OCI-LY7 (cell line): ENCODE results near the gene OXCT2. TPM values are rescaled to one million over a fixed set of nuclear protein-coding genes. Genes with fewer than 3 reads are reported as not detected.

Experiments
- BruUV-seq: library from RNA; stranded (reverse); fragments of 400-500 nt; replicated peaks from 2 replicates; lab custom pipeline; 2021; lab: Mats Ljungman, UMichigan
- CTCF ChIA-PET: fragments of 300-600 bp; sonication (Branson Sonifier 250); formaldehyde crosslinking; loops from one replicate; lab custom pipeline; 2022; ENCODE audit warnings: antibody characterized with exemption; ENCODE audit not compliant: unreplicated experiment; lab: Charles Lee
- POLR2A ChIA-PET: fragments of 300-600 bp; sonication (Branson Sonifier 250); formaldehyde crosslinking; loops from one replicate; lab custom pipeline; 2022; ENCODE audit warnings: antibody characterized with exemption; lab: Charles Lee
- DNase-seq: peaks from one replicate; pipeline ENCODE4 v3.0.0-alpha.2; 2015; ENCODE audit warnings: low spot score
- H2AFZ ChIP-seq: fragments of 200-600 bp; sonication (generic), shearing (Covaris generic); 2 replicates; pipeline ENCODE4 v1.6.1; 2014; ENCODE audit warnings: mild to moderate bottlenecking, antibody characterized with exemption, low read length, moderate library complexity
- H3K27ac ChIP-seq: fragments of 200-600 bp; sonication (generic); 2 replicates; pipeline ENCODE4 v1.5.1; 2014; ENCODE audit warnings: mixed run types, low read depth, mild to moderate bottlenecking, moderate library complexity, low read length, inconsistent platforms; ENCODE audit not compliant: poor library complexity, severe bottlenecking
- H3K36me3 ChIP-seq: fragments of 200-600 bp; sonication (generic); 2 replicates; pipeline ENCODE4 v1.6.1; 2014; ENCODE audit warnings: mild to moderate bottlenecking, antibody characterized with exemption, low read length, moderate library complexity, mixed read lengths; ENCODE audit not compliant: insufficient read depth
- H3K4me1 ChIP-seq: fragments of 200-600 bp; sonication (generic); 2 replicates; pipeline ENCODE4 v1.5.1; 2014; ENCODE audit warnings: mild to moderate bottlenecking, low read length; ENCODE audit not compliant: insufficient read depth, poor library complexity, severe bottlenecking
- H3K4me2 ChIP-seq: fragments of 200-600 bp; sonication (generic); 2 replicates; pipeline ENCODE4 v1.6.1; 2014; ENCODE audit warnings: mild to moderate bottlenecking, low read length
- H3K4me3 ChIP-seq: fragments of 200-600 bp; sonication (generic); 2 replicates; pipeline ENCODE4 v1.5.1; 2014; ENCODE audit warnings: mild to moderate bottlenecking, low read depth, low read length; ENCODE audit not compliant: poor library complexity, severe bottlenecking
- H3K79me2 ChIP-seq: fragments of 200-600 bp; sonication (generic); 2 replicates; pipeline ENCODE4 v1.6.1; 2016; ENCODE audit warnings: low read depth, mild to moderate bottlenecking, low read length, moderate library complexity, mixed read lengths; ENCODE audit not compliant: insufficient read depth
- H3K9me2 ChIP-seq: fragments of 200-600 bp; sonication (generic); 2 replicates; pipeline ENCODE4 v1.6.1; 2016; ENCODE audit warnings: mild to moderate bottlenecking, low read length, mixed read lengths; ENCODE audit not compliant: insufficient read depth
- H3K9me3 ChIP-seq: fragments of 200-600 bp; sonication (generic); 2 replicates; pipeline ENCODE4 v1.6.1; 2014; ENCODE audit warnings: mild to moderate bottlenecking, mixed run types, low read length, mixed read lengths
- H4K20me1 ChIP-seq: fragments of 200-600 bp; sonication (generic); 2 replicates; pipeline ENCODE4 v1.6.1; 2014; ENCODE audit warnings: mild to moderate bottlenecking, antibody characterized with exemption, low read length, moderate library complexity, mixed read lengths; ENCODE audit not compliant: insufficient read depth
- CTCF ChIP-seq: fragments of 200-600 bp; sonication (generic); conservative IDR thresholded peaks from 2 replicates; pipeline ENCODE4 v1.5.1; 2014; ENCODE audit warnings: mild to moderate bottlenecking, antibody characterized with exemption, low read length, moderate library complexity, mixed read lengths
- EZH2phosphoT487 ChIP-seq: fragments of 200-600 bp; sonication (generic); IDR thresholded peaks from 2 replicates; pipeline ENCODE4 v1.6.1; 2018; ENCODE audit warnings: low read depth, borderline replicate concordance, mild to moderate bottlenecking, mixed run types, antibody characterized with exemption, low read length, moderate library complexity, mixed read lengths
- intact Hi-C: fragments of 100-400 bp; cut with micrococcal nuclease; formaldehyde crosslinking; loops from one replicate; pipeline ENCODE4 v1.10.0; 2022; ENCODE audit not compliant: unreplicated experiment
- total RNA-seq, 2 experiments: library from RNA; depleted of rRNA in 1 of 2; stranded (reverse); fragments of >200 nt in 1 of 2; shearing (Covaris generic) in 1 of 2; gene quantifications; 2 replicates each; pipeline ENCODE4 v1.2.3, GENCODE V29; 2014 to 2022

Gene OXCT2
- total RNA-seq, 2 experiments from 2014 or later = 0.17 to 0.79 TPM

DNA sequence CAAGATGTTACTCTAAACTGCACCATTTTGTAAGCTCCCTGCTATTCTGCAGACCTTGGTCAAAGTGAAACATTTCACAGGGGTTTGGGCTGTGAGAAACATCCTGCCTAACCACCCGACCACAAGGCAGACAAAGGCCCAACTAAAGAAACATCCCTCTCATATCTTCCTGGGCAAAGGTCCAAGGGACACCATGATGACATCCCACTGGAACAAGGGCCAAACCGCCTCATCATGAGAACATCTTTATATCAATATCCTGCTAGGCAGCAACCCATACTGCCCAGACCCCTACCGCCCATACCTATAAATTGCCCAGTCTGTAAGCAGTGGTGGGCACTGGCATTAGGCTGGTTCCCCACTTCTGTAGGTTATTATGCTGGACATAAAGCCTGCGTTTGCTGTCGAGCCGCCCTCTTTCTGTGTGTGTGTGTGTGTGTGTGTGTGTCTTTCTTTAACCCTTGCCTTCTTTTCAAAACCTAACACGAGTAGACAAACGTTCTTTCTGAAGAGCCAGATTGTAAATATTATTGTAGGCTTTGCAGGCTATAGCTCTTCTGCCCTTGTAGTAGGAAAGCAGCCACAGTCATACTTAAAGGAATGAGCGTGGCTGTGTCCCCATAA is 33.5 kb downstream of the OXCT2 start:
- Histone ChIP-seq H3K79me2 (peaks cover 24% of the 10 kb centered on the region; the same call in 1 of the 2 replicates), H3K36me3 (peaks cover 28% of the 10 kb centered on the region), H3K27ac (no peak overlapping the region), H3K4me3 (no peak overlapping the region), H2AFZ (no peak overlapping the region), H3K4me1 (peaks cover 30% of the 10 kb centered on the region), H3K4me2 (no peak overlapping the region), H4K20me1 (no peaks in the 10 kb centered on the region), H3K9me2 (no peaks in the 10 kb centered on the region), H3K9me3 (no peaks in the 10 kb centered on the region)
- BruUV-seq = no TSS peak
- intact Hi-C loops = no loop called here
- TF ChIP-seq CTCF = no peak
- no peak for TF ChIP-seq EZH2phosphoT487
- ChIA-PET POLR2A (interaction anchor here (0.7 to 1.8 kb wide), 2 partner anchors 16 to 62 kb away, joined by 3 to 4 read pairs; no protein-coding TSS in a partner anchor), CTCF (no interaction called here)
- no peak for DNase-seq

DNA sequence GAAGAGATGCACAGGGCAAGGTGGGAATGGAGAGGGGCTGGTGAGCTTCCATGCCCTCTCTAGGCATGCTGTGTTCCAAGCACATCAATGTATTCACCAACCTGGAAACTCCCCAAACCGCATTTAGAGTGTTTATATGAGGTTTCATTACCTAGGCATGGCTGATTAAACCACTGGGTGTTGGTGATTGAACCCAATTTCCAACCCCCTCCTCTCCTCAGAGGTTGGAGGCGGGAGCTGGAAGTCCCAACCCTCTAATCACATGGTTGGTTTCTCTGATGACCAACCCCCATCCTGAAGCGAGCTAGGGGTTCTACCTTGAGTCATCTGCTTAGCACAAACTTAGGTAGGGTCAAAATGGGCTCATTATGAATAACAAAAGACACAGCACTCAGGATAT is 35.4 kb downstream of the OXCT2 start:
- intact Hi-C loops = no loop called here

More for the DNA sequence above, 35.4 kb downstream of the OXCT2 start:
- Histone ChIP-seq H3K9me2 (no peaks in the 10 kb centered on the region), H4K20me1 (no peaks in the 10 kb centered on the region), H3K79me2 (peaks cover 20% of the 10 kb centered on the region; the same call in 1 of the 2 replicates), H3K4me2 (no peak overlapping the region), H3K36me3 (peaks cover 9% of the 10 kb centered on the region; the same call in 1 of the 2 replicates), H3K27ac (no peak overlapping the region), H3K9me3 (no peaks in the 10 kb centered on the region), H3K4me3 (no peak overlapping the region), H2AFZ (no peak overlapping the region), H3K4me1 (peaks cover 22% of the 10 kb centered on the region)
- no peak for DNase-seq
- TF ChIP-seq EZH2phosphoT487 = no peak
- no peak for TF ChIP-seq CTCF
- no TSS peak for BruUV-seq
- POLR2A ChIA-PET = interaction anchor here (0.5 to 1.1 kb wide), 3 partner anchors 9 to 611 kb away, joined by 3 to 4 read pairs (median 3); no protein-coding TSS in a partner anchor
- CTCF ChIA-PET = no interaction called here
